ENCODE measurements around the gene MRPL49. TPM values are rescaled to one million over a fixed set of nuclear protein-coding genes. Genes with fewer than 3 reads are reported as not detected.
A peak's percentile ranks its signal among the peaks of the same experiment; 100 is the strongest.

MRPL49 gene
- total and polyA plus RNA-seq, 9 of the 15 experiments (the other 6 are each of a cell fraction or from before 2014, with no cell fraction given), result 74.3 to 132 (median 91.2) TPM

GRCh38 chr11:65134952-65135632 lies 13.0 kb downstream of the MRPL49 start:
- peaks cover 41% of the 10 kb centered on the region for H3K79me2 ChIP-seq (ENCODE audit: control insufficient read depth, insufficient read depth, low read length)
- peaks cover 30% of the 10 kb centered on the region for H3K36me3 ChIP-seq (ENCODE audit: control insufficient read depth, insufficient read depth, low read length)
- DNase-seq (ENCODE audit: extremely low read depth in 1 of 4, low spot score in 3 of 4), result peak; percentile 89 to 98 (median 92)
- H3K9me1 ChIP-seq (ENCODE audit: control insufficient read depth, insufficient read depth, low read length), result peaks cover 4% of the 10 kb centered on the region
- POLR2A ChIA-PET, result interaction anchor here (0.5 to 8.4 kb wide), 30 partner anchors 9 to 364 kb away, joined by 3 to 182 read pairs (median 4); partner anchors contain the start of genes CAPN1, FAU, MAJIN and MALAT1
- peaks cover 21 to 46% of the 10 kb centered on the region in 2 experiments; a peak in 4 of 5 replicates for H3K4me1 ChIP-seq (replicated peaks in 1 of 2; ENCODE audit: control insufficient read depth in 2 of 2, insufficient read depth in 2 of 2, low read length in 2 of 2)
- WGBS (ENCODE audit: insufficient coverage, low coverage, missing lambda C conversion rate), result 2% methylated on average over 24 of the region's 24 CpGs
- peaks cover 7% of the 10 kb centered on the region; the same call in 1 of the 2 replicates for H4K20me1 ChIP-seq (replicated peaks; ENCODE audit: control insufficient read depth, insufficient read depth, low read length)
- in situ Hi-C loops (cut with MboI), result no loop called here
- peak overlapping the region; percentile 98 to 99 for H3K9ac ChIP-seq (ENCODE audit: insufficient read depth in 1 of 2, low read depth in 2 of 2, low read length in 2 of 2)
- H3K4me3 ChIP-seq, result peak overlapping the region; percentile 96
- BruUV-seq (replicated peaks), result TSS peak; percentile 85
- FAIRE-seq, result peak; percentile 99
- CTCF ChIA-PET (ENCODE audit: low intra/inter-chr PET ratio), result interaction anchor here (0.6 kb wide), 1 partner anchor 46 kb away, joined by 3 read pairs; no protein-coding TSS in a partner anchor
- no peaks in the 10 kb centered on the region for H3K9me3 ChIP-seq (replicated peaks; ENCODE audit: control insufficient read depth, insufficient read depth, low read depth, low read length)
- peak overlapping the region; percentile 98 for H3K27ac ChIP-seq (ENCODE audit: extremely low read depth, low read depth, low read length)
- peak; percentile 93 for ATAC-seq
- H3K27me3 ChIP-seq (ENCODE audit: control insufficient read depth in 2 of 2, insufficient read depth in 2 of 2, low read length in 2 of 2), result no peaks in the 10 kb centered on the region; a peak in 1 of 5 replicates
- peak overlapping the region; percentile 94 for H2AFZ ChIP-seq (ENCODE audit: low read depth, low read length)
- peak overlapping the region; percentile 98 for H3K4me2 ChIP-seq (ENCODE audit: insufficient read depth, low read length)
- intact Hi-C loops (cut with micrococcal nuclease), result loop anchor here (2.0 kb wide), 2 partner anchors 34 to 46 kb away; partner anchors contain the start of gene CAPN1
- TF ChIP-seq ELK3 (CRISPR knock-in tag; IDR thresholded peaks at IDR 0.05) (no peak), MBD2 (IDR thresholded peaks at IDR 0.05; ENCODE audit: borderline replicate concordance, low read depth) (peak; percentile 72), SRSF3 (IDR thresholded peaks at IDR 0.05; ENCODE audit: insufficient read depth, low read length) (no peak), PPARD (CRISPR knock-in tag; IDR thresholded peaks at IDR 0.05) (no peak), TFAP4 (CRISPR knock-in tag; IDR thresholded peaks at IDR 0.05; ENCODE audit: borderline replicate concordance) (peak; percentile 57; the same call in 1 of the 2 replicates), ELF2 (CRISPR knock-in tag; IDR thresholded peaks at IDR 0.05) (no peak), UBTF (IDR thresholded peaks at IDR 0.05; ENCODE audit: borderline replicate concordance in 1 of 2, low read depth in 2 of 2, low read length in 2 of 2) (no peak), SP1 (CRISPR knock-in tag; IDR thresholded peaks at IDR 0.05) (peak; percentile 58; the same call in 1 of the 2 replicates), OTX1 (CRISPR knock-in tag; IDR thresholded peaks at IDR 0.05) (no peak), ZFP30 (CRISPR knock-in tag; IDR thresholded peaks at IDR 0.05; ENCODE audit: borderline replicate concordance) (no peak), POLR2B (IDR thresholded peaks at IDR 0.05; ENCODE audit: low read depth, partially characterized antibody) (peak; percentile 61), NR2C1 (IDR thresholded peaks at IDR 0.05) (no peak), NR2C1 (tag; IDR thresholded peaks at IDR 0.05) (no peak; the same call in 1 of the 2 replicates), FOXA1 (IDR thresholded peaks at IDR 0.05; ENCODE audit: borderline replicate concordance) (no peak), ZNF699 (CRISPR knock-in tag; IDR thresholded peaks at IDR 0.05; ENCODE audit: insufficient replicate concordance) (no peak), KDM4B (IDR thresholded peaks at IDR 0.05; ENCODE audit: borderline replicate concordance in 2 of 2, low read depth in 1 of 2) (no peak), MTA3 (IDR thresholded peaks at IDR 0.05; ENCODE audit: borderline replicate concordance) (0 out of 2 replicates have a peak, but pooled peaks have one; percentile 13), RBFOX2 (IDR thresholded peaks at IDR 0.05; ENCODE audit: low read depth, low read length) (no peak)
